GM21360 (cell line): ENCODE results near the gene BLTP2.
"Not testable (repeated sequence)": the region's sequence is repeated elsewhere in the genome, so short reads cannot be mapped to it uniquely, and the experiment has no call there.

Experiments used
- ATAC-seq: cut with Tn5 transposase; IDR thresholded peaks from one replicate; pipeline ENCODE4 v1.9.1; 2021; ENCODE audit warnings: mild to moderate bottlenecking, moderate library complexity; ENCODE audit not compliant: unreplicated experiment

BLTP2 gene

DNA sequence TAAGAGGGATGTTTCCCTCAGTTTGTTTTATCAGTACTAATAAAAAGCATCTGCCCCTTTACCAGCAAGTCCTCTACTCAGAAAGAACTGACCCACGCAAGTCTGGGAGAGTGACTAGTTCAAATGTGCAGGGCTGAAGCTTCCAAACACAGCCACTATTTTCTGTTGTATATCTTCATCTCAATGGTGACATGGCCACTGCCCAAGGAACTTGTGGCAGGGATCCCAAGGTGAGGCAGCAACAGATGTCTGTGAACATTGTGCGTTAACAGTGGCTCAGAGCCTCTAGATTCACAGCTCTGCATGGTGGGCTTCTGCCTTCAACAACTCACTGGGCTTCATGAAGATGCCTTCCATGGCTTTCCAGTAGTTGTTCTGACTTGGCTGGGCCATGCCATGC, 3.7 kb upstream of the BLTP2 start:
- ATAC-seq, result no peak

DNA sequence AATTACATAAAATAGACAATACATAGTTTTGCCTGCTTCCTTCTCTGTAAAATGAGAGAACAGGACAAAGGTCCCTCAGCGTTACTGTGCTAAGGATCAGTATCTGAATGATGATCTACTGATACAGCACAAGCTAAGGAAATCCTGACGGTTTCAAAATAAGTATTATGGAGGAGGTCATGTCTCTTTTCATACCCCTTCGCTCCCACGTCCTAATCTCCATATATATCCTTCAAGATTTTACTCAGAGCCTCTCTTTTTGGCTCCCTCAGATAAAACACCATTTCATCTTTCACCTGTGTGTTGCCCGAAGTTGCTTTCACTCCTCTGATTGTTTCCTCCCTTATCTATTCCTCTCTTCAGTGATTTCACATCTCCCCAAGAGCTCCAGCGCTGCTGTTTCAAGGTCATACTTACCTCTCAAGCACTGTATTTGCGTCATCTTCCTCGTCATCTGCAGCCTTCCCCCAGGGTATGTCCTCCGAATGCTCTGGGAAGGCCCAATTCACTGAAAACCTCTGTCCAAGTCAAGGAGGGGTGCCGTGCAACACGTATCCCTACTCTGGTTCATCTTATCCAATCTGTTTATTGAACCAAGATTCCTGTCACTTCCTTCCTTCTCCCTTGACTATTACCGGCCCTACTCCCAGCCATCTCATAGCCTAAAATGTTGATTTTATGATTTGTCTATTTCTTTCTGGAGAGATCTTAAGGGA, 1.2 kb upstream of the BLTP2 start:
- ATAC-seq, result no peak

- ATAC-seq, result no peak
Measured at GRCh38 chr17:28645576-28645939, 600 bp upstream of the BLTP2 start.

DNA sequence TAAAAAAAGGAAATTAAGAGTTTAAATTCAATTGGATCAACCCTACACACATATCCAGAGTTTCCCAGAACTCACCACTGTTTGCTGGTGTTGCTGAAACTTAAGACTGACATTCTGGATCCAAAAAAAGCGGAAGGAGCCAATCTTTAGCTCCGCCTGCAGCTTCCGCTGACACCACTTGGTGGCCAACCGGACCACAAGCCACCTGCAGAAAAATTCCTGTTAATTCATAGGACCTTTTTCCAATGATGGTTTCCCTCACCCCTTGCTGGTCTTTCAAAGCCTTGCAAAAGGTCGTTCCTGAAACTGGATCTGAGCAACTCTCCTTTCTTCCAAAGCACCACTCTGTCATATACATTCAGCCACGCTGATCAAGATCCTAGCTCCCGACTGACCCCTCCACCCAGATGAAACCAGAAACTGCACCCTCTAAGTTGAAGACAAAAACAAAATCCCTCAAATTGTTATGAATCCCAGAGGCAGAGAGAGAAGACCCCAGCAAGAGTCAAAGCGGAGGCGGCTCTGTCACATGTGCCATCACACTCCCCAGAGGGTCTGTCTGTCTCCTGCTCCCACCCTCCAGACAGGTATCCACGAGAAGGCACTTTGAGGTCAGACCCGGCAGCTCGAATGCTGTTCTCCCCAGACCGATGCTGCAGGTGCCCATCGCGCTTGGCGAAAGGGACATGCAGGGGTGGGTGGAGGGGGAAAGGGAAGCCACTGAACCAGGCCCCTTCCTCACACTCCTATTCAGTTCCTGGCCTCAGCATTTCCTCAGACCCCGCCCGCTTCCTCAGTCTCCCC, 773 bp downstream of the BLTP2 start:
- ATAC-seq, result peak; percentile 4

DNA sequence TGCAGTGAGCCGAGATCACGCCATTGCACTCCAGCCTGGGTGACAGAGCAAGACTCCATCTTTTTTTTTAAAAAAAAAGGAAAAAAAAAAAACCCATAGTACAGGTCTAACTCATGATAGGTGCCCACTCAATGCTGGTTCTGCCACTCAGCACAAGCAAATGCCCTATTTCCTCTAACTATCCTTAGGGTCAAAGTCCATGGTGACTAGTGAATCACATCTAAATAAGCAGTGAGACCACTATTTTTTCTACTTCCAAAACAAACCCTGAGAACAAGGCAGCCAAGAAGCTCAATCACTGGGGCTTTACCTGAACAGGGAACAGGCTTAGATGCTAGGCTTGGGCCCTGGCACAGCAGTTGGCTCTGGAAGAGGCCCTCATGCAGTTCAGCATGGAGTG, 3.4 kb downstream of the BLTP2 start:
- ATAC-seq, result no peak

GRCh38 chr17:28635506-28635905, 9.5 kb downstream of the BLTP2 start:
- no peak for ATAC-seq

DNA sequence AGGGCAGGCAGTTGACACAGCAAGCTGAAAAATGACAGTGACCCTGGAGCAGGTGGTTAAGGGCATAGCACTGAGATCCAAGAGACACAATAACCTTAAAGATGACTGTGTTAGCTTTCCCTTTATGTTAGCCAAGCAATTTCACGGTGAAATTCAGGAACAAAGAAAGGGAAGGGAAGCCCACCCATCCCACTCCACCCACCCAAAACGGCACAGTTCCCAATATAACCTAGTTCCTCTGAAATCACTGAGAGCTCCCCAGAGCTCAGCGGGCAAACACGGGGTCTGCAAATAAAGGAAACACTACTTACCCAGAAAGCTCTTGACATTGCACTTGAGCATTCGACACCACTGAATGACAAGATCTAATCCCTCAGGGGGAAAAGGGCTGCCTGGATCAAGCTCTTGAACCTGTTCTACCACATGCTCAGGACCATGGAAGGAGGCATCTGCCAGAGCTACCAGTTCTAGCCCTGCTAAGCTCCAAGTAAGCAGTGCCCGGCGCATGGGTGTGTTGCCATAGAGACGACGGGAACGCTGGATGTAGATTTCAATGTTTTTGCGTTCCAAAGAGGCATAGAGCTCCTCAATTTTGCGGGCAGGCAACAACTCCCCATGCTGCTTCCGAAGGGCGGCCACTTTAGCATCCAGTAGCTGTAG, 10.6 kb downstream of the BLTP2 start:
- ATAC-seq, result no peak

- ATAC-seq, result no peak
Measured at GRCh38 chr17:28626818-28627217, 18.1 kb downstream of the BLTP2 start.

DNA sequence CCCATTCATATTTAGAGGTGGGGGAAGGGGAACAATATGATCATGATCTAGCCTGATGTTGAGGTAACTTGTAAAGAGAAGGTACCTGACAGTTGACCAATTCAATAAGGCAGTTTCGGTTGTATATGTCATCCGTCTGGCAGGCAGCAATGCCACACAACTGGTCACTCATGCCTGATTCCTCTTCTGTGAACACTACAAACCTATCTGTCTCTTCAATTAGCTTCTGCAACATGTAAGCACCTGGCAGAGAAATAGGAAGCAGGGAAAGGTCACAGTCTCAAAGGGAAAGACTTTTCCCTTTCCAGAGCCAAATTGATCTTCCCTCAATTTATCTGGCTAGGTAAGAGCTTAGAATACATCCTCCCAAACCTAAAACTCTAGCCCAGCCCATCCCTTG, 20.8 kb downstream of the BLTP2 start:
- ATAC-seq, result no peak

DNA sequence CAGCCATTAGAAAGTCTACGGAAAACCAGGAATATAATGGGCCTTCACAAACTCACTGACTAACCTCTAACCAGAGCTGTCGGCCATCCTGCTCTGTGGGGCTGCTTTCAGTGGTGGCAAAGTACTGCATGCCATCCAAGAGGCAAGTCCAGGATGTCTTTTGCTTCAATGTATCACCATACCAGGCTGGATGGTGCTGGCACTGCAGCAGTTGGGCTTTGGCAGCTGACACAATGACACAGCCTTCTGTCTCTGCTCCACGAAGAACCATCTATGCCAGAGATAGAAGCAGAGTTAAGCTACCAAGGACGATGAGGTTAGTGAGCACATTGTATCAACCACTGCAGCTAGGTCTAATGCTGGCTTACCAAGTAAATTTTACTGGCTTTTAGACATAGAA, 21.3 kb downstream of the BLTP2 start:
- no peak for ATAC-seq

DNA sequence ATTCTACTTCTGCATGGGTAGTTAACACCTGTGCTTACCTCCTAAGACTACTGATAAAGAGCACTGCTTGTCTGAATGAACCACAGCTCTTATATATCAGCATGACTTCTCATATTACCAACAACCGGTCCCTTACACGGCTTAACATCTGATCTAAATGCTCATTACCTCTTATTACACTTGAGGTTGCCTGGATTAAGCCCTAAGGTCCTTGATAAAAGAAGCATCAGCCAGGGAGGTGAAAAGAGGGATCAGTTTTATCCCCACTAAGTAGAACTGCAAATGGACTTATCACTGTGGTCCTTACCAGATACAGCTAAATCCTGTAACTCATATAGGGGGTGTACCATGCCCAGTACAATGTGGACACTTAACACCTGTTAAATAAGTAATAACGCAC, 22.8 kb downstream of the BLTP2 start:
- no peak for ATAC-seq

GRCh38 chr17:28620010-28620409, 24.9 kb downstream of the BLTP2 start:
- no peak for ATAC-seq

DNA sequence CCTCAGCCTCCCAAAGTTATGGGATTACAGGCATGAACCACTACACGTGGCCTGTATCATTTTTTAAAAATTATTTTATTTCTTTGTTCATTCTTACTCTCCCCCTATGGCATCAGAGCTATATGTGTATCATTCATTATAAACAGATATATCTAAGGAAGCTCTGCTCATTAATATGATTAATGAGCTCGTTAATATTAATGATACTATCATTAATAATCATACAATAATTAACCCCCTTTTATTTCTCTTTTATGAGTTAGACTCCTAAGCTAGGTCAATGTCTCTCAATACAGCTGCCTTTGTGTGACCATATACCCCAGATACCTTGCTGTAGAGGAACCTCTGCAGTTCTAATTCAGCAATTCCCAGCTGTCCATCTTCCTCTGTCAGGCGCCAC, 26.5 kb downstream of the BLTP2 start:
- ATAC-seq, result no peak

DNA sequence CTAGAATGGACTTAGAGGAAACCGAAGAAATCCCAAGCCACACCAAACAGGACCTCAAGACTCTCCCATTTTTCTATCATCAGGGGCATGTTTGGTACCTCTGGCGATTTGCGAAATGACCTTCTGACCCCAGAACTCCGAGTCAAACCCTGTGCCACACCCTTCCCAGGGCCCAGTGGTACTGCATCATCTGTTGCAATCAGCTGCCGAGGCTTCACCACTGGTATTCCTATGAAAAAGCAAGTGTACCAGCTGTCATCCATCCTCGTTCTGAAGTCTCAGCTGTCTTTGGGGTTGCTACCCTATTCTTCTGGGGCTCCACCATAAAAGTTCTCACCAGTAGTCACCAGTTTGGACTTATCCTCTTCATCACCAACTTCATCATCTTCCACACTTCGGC, 28.7 kb downstream of the BLTP2 start:
- no peak for ATAC-seq

DNA sequence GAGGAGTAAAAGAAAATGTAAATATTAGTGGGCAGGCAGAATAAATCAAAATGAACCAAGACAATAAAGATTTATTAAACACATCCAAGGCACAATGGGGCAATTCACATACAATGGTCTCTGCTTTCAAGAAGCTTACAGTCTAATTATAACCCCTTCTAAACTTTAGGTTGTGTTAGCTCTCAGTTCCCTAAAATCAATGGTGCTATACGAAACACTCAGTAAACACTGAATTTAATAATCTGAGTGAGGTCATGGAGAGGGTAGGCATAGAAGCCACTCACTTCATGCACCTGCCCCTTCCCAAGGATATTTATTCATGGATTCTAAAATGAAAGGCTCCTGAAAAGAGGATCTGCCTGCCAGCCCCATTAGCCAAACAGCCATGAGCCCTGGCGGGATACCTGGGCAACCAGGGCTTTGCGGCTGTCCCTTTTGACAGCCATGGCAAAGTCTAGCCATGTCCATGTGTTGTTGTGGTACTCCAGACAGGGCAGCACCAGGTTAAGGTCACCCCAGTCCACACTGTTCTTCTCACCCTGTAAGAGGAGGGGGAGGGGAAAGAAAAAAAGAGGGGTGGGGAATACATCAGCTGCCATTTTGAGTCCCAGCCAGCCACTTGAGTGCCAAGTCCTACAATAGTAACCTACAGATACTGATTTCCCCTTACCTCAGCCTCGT, 29.6 kb downstream of the BLTP2 start:
- ATAC-seq, result no peak

GRCh38 chr17:28613931-28614381, 31.0 kb downstream of the BLTP2 start, which contains the start of gene RSKR:
RSKR (minus strand) TSS chr17:28614185; CDS start chr17:28614161, 24 bp downstream.
- ATAC-seq, result no peak

GRCh38 chr17:28612936-28613872, 31.8 kb downstream of the BLTP2 start:
- ATAC-seq, result no peak

- no peak for ATAC-seq
Measured at GRCh38 chr17:28612531-28612930, 32.4 kb downstream of the BLTP2 start.

DNA sequence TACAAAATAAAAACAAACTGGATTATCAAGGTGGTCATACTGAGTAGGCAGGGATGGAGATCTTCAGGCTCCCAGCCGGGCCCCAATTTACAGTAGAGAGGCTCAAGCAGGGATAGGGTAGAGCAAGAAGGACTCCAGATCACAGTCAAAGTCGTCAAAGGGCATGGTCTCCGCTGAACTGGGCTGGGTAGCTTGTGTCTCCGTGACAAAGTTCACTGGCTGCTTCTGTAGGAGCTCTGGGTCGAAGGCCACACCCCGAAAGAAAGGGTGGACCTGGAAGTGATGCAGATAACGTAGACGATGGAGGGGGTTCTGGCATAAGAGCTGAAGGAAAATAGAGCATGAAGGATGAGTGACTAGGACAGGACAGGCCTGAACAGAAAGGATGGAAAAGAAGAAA, 34.6 kb downstream of the BLTP2 start:
- no peak for ATAC-seq

DNA sequence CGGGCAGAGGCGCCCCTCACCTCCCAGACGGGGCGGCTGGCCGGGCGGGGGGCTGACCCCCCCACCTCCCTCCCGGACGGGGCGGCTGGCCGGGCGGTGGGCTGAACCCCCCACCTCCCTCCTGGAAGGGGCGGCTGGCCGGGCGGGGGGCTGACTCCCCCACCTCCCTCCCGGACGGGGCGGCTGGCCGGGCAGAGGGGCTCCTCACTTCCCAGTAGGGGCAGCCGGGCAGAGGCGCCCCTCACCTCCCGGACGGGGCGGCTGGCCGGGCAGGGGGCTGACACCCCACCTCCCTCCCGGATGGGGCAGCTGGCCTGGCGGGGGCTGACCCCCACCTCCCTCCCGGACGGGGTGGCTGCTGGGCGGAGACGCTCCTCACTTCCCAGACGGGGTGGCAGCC, 40.9 kb downstream of the BLTP2 start:
- not testable (repeated sequence) for ATAC-seq
